Measurements from ENCODE around the gene SLC23A1. TPM values are rescaled to one million over a fixed set of nuclear protein-coding genes. Genes with fewer than 3 reads are reported as not detected.

SLC23A1 gene
- total and polyA plus RNA-seq, 2 of the 13 experiments (the other 11 are each of a cell fraction or from before 2014, with no cell fraction given) = 6.0 to 6.6 TPM

DNA sequence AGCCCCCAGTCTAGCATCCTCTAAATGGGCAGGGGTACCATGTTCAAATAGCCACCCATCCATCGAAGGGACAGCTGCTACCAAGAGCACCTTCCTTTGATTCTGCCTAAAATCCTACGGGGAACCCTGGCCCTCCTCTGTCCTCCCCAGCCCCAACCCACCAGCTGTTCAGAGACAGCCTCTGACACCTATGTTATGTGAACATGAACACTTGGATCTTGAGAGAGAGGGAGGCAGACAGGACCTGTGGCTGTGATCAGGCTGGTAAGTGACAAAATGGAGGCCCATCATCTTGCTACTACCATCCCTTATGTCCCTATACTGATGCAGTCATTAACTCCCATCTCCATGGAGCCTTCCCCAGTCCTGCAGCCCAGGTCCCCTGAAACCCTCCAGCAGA, 8.2 kb downstream of the SLC23A1 start:
- BruUV-seq (replicated peaks) = no TSS peak
- Histone ChIP-seq H3K36me3 (replicated peaks in 1 of 2; ENCODE audit: control insufficient read depth in 1 of 2, insufficient read depth in 2 of 2, low read length in 2 of 2) (peaks cover 2 to 5% of the 10 kb centered on the region in 2 experiments; a peak in 3 of 5 replicates), H2AFZ (ENCODE audit: low read length) (no peak overlapping the region), H3K4me2 (ENCODE audit: low read depth, low read length) (no peak overlapping the region), H3K27ac (ENCODE audit: extremely low read length, insufficient read depth, low read length) (no peak overlapping the region), H3K79me2 (ENCODE audit: insufficient read depth, low read length) (no peaks in the 10 kb centered on the region), H4K20me1 (ENCODE audit: insufficient read depth, low read length) (no peaks in the 10 kb centered on the region), H3K27me3 (ENCODE audit: control insufficient read depth in 1 of 2, insufficient read depth in 2 of 2, low read length in 2 of 2) (no peaks in the 10 kb centered on the region), H3K9me3 (ENCODE audit: low read length) (no peaks in the 10 kb centered on the region), H3K4me1 (ENCODE audit: insufficient read depth, low read length) (peaks cover 2% of the 10 kb centered on the region), H3K9ac (ENCODE audit: insufficient read depth, low read depth, low read length) (no peak overlapping the region), H3K4me3 (replicated peaks in 1 of 3; ENCODE audit: insufficient read depth in 1 of 3, low read depth in 2 of 3, low read length in 3 of 3) (no peak overlapping the region)
- TF ChIP-seq TCF12 (IDR thresholded peaks at IDR 0.05) (no peak), TCF12 (CRISPR knock-in tag; IDR thresholded peaks at IDR 0.05) (no peak), PAF1 (CRISPR knock-in tag; IDR thresholded peaks at IDR 0.05) (peak; percentile 82; the same call in 1 of the 2 replicates), ZNF44 (CRISPR knock-in tag; IDR thresholded peaks at IDR 0.05) (no peak), ZNF337 (CRISPR knock-in tag; IDR thresholded peaks at IDR 0.05; ENCODE audit: borderline replicate concordance, low read depth) (no peak), MAFF (IDR thresholded peaks at IDR 0.05; ENCODE audit: low read depth, low read length) (no peak), HMG20A (CRISPR knock-in tag; IDR thresholded peaks at IDR 0.05; ENCODE audit: borderline replicate concordance) (no peak), GPN1 (CRISPR knock-in tag; IDR thresholded peaks at IDR 0.05; ENCODE audit: borderline replicate concordance) (no peak), POLR2G (IDR thresholded peaks at IDR 0.05; ENCODE audit: low read depth, low read length) (0 out of 2 replicates have a peak, but pooled peaks have one; percentile 23), DR1 (CRISPR knock-in tag; IDR thresholded peaks at IDR 0.05) (no peak), ZNF589 (CRISPR knock-in tag; conservative IDR thresholded peaks at IDR 0.05) (no peak)
- TF ChIP-seq, protein P1, sequence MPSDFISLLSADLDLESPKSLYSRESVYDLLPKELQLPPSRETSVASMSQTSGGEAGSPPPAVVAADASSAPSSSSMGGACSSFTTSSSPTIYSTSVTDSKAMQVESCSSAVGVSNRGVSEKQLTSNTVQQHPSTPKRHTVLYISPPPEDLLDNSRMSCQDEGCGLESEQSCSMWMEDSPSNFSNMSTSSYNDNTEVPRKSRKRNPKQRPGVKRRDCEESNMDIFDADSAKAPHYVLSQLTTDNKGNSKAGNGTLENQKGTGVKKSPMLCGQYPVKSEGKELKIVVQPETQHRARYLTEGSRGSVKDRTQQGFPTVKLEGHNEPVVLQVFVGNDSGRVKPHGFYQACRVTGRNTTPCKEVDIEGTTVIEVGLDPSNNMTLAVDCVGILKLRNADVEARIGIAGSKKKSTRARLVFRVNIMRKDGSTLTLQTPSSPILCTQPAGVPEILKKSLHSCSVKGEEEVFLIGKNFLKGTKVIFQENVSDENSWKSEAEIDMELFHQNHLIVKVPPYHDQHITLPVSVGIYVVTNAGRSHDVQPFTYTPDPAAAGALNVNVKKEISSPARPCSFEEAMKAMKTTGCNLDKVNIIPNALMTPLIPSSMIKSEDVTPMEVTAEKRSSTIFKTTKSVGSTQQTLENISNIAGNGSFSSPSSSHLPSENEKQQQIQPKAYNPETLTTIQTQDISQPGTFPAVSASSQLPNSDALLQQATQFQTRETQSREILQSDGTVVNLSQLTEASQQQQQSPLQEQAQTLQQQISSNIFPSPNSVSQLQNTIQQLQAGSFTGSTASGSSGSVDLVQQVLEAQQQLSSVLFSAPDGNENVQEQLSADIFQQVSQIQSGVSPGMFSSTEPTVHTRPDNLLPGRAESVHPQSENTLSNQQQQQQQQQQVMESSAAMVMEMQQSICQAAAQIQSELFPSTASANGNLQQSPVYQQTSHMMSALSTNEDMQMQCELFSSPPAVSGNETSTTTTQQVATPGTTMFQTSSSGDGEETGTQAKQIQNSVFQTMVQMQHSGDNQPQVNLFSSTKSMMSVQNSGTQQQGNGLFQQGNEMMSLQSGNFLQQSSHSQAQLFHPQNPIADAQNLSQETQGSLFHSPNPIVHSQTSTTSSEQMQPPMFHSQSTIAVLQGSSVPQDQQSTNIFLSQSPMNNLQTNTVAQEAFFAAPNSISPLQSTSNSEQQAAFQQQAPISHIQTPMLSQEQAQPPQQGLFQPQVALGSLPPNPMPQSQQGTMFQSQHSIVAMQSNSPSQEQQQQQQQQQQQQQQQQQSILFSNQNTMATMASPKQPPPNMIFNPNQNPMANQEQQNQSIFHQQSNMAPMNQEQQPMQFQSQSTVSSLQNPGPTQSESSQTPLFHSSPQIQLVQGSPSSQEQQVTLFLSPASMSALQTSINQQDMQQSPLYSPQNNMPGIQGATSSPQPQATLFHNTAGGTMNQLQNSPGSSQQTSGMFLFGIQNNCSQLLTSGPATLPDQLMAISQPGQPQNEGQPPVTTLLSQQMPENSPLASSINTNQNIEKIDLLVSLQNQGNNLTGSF (CRISPR knock-in tag; IDR thresholded peaks at IDR 0.05) = no peak
- FAIRE-seq = no peak
- ChIA-PET CTCF (ENCODE audit: low intra/inter-chr PET ratio, low total read pairs) (no interaction called here), POLR2A (interaction anchor here (1.1 kb wide), 1 partner anchor 8 kb away, joined by 6 read pairs; the partner anchor contains the start of gene SLC23A1)
- in situ Hi-C loops (cut with HindIII; ENCODE audit: extremely low pct_ligation_motif_present, low pct_unique_long_range_greater_than_20kb) (no loop called here), intact Hi-C loops (cut with micrococcal nuclease; ENCODE audit: unreplicated experiment) (no loop called here)
- WGBS (ENCODE audit: low lambda C conversion rate) = 100% methylated on average over 2 of the region's 2 CpGs
- 0 out of 3 replicates have a peak, but pooled peaks have one; percentile 7 for ATAC-seq
- DNase-seq (ENCODE audit: low spot score) = no peak

Measured in HepG2 (cell line).